ENCODE data around the gene GNG7. TPM values are rescaled to one million over a fixed set of nuclear protein-coding genes. Genes with fewer than 3 reads are reported as not detected.
A peak's percentile ranks its signal among the peaks of the same experiment; 100 is the strongest.
"Not testable (repeated sequence)": the region's sequence is repeated elsewhere in the genome, so short reads cannot be mapped to it uniquely, and the experiment has no call there.

GNG7 gene
- total RNA-seq, 1 experiment from 2014 or later, result not detected

DNA sequence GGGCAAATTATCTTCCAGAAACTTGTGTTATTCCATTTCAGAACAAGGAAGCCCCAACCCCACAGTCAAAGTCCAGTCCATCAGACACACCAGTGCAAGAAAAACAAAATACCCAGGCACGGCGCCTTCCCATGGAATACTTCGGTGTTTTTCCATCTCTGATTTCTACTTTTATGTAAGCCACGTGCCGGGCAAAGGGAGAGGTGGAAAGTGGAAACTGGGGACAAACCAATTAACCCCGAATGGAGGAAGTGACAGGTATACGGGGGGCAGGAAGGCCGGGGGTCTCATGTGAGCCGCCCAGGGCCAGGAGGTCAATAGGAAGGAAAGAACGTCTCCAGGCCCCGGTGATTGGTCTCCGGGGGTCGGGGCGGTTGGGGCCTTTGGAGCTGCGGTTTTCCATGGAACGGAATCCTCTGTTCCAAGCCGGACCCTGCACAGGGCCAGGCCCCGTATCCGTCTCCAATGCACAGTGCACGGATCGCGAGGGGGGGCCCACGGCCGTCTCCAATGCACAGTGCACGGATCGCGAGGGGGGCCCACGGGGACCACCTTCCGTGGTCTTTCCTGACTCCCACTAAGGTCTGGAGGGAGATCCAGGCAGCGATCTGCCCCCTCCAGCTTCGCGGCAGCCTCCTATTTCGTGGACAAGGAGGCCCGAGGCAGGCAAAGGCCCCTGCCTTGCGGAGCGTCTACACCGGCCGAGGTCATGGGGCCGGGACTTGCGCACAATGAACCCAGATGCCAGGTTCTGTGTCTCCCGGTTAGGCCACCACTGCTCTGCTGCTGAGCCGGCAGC lies 146.9 kb downstream of the GNG7 start:
- no peak for DNase-seq (ENCODE audit: low read depth)

DNA sequence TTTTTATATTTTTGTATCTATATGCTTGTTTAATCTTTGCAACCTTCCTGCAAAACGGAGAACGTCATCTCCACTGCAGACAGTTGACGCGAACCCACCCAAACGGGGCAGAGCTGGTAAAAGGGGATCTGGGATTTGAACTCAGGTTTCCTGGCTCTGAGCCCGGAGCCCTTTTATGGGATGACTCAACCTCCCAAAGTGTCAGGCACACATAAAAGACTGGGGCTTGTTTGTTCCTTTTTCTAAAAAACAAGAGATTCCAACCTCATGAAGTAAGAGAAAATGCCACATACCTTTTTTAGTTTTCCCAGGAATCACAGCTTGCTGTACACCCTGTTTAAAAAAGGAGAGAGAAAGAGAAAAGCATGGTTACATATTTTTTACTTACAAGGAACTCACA lies 147.6 kb downstream of the GNG7 start:
- peak; percentile 40 for DNase-seq (ENCODE audit: low read depth)

DNA sequence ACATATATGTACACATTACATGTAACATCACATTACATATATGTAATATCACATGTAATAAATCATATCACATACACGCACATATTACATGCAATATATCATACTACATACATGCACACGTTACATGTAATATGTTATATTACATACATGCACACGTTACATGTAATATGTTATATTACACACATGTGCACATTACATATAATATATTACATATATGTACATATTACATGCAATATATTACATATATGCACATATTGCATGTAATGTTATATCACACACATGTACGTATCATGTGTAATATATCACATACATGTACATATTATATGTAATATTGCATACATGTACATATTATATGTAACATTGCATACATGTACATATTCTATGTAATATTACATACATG lies 149.0 kb downstream of the GNG7 start:
- DNase-seq (ENCODE audit: low read depth), result no peak

DNA sequence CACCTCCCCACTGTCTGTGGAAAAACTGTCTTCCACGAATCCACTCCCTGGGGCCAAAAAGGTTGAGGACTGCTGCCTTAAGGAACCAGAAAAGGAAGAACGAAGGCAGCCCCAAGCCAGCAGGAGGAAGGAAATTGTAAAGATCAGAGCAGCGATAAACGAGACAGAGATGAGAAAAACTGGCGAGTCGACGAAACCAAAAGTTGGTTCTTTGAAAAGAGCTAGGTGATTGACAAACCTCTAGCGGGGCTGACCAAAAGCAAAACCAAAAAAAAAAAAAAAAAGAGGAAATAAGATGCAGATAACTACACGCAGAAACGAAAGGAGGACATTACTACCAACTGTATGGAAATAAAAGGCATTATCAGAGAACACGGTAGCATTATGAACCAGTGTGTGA lies 149.6 kb downstream of the GNG7 start:
- DNase-seq (ENCODE audit: low read depth), result peak; percentile 19

DNA sequence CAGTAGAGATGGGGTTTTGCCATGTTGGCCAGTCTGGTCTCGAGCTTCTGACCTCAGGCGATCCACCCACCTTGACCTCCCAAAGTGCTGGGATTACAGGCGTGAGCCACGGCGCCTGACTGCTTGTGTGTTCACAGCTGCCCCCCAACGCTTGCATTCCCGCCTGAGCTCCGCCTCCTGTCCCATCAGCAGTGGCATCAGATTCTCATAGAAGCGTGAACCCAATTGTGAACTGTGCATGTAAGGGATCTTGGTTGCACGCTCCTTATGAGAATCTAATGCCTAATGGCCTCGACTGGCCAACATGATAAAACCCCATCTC lies 150.7 kb downstream of the GNG7 start:
- no peak for DNase-seq (ENCODE audit: low read depth)

DNA sequence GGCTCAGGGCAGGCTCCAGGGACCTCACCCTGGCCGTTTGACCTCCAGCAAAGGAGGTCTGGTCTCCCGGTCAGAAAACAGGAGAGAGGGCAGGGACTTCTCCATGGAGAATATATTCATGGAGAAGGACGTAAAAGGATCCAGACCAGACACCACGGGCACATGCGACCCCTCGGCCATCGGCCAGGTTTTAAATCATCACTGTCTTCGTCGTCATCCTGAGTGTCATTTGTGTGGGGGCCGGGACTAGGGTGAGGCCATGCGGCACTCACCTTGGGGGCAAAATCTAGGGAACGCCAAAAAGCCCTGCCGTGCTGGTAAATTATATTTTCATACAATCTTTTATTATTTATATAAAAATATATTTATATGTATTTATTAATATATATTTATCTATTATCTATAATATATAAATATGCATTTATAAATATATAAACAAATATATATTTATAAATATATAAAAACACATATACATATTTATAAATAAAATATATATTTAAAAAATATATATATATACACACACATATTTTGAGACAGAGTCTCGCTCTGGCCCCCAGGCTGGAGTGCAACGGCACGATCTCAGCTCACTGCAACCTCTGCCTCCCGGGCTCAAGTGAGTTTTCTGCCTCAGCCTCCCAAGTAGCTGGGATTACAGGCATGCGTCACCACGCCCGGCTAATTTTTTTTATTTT lies 151.2 kb downstream of the GNG7 start:
- DNase-seq (ENCODE audit: low read depth), result no peak

DNA sequence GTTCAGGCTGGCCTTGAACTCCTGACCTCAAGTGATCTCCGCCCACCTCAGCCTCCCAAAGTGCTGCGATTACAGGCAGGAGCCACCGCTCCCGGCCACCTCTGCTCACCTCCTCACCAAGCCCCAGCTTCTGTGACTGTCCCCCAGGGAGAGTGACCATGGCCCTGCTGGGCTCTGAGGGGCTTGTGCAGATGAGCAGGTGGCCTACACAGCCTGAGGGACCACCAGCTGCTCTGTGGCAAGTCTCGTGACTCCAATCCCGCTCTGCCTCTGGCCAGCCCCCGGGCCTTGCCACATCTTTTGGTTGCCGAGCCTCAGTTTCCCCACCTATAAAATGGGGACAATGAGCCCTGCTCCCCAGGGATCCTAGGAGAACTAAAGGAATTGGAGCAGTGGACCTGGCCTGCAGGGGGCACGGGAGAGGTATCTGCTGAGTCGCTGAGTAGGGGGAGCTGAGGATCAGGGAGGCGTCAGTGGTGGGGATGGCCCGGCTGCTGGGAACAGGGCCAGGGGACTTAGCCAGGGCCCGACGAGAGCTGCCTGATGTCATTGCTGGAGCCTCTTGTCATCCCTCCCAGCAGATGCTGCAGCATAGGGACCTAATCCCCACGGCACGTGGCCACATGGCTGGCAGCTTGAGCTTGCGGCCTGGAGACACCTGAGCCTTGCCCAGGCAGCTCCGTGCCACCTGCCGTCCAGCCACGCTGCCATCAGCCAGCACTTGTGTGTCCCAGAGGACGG lies 151.9 kb downstream of the GNG7 start:
- DNase-seq (ENCODE audit: low read depth), result no peak

DNA sequence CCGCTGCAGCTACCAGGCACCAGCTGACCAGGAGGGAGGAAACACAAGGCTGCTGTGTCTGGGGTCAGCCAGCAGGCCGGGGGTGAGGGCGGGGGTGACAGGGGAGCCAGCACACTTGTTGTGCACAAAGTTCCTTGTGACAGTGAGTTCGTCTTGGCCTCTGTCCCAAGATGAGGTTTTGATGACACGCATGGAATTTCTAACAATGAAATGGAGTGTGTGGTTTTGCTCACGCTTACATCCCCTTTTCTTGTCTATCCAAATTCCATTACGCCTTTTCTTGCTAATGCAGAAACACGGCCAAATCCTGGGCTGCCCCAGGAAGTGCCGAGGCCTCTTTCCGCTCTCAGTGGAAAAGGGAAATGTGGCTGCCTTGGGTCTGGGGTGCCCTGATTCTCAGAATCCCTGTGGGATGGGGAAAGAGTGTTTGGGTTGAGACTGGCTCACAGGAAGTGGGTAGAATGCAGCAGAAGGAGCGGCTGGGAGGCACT lies 152.7 kb downstream of the GNG7 start:
- peak; percentile 50 for DNase-seq (ENCODE audit: low read depth)

DNA sequence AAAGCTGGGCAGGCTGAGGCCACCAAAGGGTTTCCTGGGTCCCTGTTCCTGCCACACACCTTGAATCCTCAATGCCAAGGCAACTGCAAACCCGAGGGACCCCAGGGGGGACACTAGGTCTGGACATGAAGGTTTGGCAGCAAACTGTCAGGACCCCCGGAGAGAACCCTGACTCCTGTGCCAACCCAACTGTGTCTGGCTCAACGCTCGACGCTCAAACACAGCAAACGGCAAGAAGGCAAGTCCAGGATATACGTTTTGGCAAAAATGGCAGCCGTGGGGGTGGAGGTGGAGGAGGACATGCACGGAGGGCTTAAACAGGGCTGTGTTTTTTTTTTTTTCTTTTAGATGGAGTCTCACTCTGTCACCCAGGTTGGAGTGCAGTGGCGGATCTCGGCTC lies 153.5 kb downstream of the GNG7 start:
- no peak for DNase-seq (ENCODE audit: low read depth)

DNA sequence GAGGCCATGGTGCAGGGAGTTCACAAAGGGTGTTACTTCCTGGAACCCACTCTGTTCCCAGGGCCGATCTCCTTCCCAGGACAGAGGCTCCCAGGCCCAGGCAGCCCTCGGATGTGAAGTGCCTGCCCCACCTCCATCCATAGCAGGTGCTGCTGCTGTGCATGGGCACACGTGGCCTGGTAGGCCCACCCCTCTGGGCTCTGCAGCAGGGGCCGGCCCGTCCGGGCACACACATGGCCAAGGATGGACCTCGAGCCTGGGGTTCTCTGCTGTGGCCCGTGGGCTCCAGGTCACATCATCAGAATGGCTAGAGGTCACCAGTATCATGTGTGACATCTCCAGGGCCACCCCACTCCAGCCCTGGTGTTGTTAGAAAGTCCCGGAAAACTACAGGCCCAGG lies 154.8 kb downstream of the GNG7 start:
- no peak for DNase-seq (ENCODE audit: low read depth)

DNA sequence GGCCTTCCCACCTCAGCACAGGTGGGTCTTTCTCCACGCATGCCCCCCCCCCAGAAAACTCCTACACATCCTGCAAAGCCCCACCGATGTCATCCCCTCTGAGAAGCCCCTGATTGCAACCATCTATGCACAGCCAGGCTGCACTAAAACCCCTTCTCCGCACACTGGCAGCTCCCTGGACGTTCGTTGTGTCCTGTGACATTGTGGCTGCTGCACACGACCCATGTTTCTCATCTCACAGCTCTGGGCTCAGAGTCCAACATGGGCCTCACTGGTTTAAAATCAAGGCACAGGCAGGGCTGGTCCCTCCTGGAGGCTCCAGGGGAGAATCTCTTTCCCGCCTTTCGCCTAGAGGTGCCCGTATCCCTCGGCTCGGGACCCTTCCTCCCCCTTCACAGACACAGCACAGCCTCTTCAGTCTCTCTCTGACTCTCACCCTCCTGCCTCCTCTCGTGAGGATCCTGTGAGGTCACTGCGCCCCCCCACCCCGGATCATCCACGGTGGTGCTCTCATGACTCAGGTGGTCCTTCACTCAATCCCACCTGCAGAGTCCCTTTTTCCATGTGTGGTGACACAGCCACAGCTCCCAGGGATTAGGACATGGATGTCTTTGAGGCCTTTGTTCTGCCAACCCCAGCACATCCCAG lies 155.3 kb downstream of the GNG7 start:
- no peak for DNase-seq (ENCODE audit: low read depth)

DNA sequence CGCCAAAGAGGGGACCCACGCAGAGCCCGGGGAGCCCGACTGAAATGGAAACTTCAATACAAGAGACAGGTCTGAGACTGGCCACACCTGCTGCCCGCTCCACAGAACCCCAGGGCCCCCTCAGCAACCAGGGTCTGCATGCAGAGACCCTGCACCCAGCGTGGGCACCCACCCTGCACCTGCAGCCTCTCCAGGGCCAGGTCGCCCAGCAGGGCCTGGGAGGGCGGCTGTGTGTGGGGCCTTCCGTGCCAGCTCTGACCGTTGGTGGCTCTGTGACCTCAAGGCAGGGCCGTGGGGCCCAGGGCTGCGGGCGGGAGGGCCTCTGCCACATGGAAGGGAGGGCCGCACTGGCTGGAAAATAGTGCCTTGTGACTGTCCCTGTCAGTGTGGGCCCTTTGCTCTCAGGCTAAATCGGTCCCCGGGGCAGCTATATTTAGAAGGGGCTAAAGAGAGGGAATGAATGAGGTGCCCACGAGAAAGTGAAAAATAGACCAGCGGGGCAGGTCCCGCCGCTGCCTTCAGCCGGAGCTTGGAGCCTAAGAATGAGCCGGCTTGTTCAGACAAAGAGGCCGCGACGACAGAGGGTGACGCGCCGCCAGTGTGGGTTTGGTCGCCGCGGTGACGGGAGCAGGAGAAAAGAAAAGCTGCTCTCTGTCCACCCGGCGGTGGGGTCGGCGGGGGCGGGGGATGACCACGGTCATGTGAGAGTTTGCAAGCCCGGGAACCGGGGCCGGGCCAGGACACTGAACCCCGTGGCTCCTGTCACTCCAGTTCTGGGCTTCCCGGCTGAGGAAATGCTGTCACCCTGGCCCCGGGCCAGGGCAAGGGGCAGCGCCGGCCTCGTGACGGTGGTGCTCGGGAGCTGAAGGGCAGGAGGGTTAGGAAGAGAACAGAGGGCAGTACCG lies 156.1 kb downstream of the GNG7 start:
- no peak for DNase-seq (ENCODE audit: low read depth)

DNA sequence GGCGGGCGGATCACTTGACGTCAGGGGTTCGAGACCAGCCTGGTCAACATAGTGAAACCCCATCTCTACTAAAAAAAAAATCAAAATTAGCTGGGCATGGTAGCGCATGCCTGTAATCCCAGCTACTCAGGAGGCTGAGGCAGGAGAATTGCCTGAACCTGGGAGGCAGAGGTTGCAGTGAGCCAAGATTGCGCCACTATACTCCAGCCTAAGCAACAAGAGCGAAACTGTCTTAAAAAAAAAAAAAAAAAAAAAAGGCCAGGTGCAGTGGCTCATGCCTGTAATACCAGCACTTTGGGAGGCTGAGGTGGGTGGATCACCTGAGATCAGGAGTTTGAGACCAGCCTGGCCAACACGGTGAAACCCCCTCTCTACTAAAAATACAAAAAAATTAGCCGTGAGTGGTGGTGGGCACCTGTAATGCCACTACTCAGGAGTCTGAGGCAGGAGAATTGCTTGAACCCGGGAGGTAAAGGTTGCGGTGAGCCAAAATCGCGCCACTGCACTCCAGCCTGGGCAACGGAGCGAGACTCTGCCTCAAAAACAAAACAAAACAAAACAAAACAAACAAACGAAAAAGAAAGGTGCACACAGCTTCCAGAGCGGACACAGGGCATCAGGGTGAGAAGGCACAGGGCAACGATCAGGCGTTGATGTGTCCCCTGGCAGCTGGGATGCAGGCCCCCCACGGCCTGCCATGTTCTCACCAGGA lies 156.9 kb downstream of the GNG7 start:
- not testable (repeated sequence) for DNase-seq (ENCODE audit: low read depth)

DNA sequence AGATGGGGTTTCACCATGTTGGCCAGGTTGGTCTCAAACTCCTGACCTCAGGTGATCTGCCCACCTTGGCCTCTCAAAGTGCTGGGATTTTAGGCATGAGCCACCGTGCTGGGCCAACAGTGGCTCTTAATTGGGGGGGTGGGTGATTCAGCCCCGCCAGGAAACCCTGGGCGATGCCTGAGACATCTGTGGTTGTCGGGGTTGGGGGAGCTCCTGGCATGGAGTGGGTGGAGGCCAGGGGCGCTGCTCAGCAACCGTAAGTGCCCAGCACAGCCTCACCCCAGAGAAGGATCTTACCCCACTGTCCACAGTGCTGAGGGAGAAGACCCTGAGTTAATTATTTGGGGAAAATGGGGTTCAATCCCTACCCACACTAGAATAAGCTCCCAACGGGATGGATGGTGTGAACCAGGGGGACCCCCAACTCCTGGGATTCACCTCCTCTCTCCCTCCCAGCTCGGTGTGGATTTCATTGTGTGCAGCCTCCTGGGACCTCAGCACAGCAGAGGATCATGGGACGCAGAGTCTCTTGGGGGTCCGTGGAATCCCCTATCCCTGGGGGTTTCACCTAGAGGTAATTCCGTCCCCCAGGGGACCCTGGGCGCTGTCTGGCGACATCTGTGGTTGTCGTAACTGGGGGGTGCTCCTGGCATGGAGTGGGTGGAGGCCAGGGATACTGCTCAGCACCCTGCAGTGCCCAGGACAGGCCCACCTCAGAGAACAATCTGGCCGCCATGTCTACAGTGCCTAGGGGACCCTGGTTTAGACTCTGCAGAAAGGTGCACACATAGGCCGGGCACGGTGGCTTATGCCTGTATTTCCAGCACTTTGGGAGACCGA lies 157.7 kb downstream of the GNG7 start:
- DNase-seq (ENCODE audit: low read depth), result no peak

DNA sequence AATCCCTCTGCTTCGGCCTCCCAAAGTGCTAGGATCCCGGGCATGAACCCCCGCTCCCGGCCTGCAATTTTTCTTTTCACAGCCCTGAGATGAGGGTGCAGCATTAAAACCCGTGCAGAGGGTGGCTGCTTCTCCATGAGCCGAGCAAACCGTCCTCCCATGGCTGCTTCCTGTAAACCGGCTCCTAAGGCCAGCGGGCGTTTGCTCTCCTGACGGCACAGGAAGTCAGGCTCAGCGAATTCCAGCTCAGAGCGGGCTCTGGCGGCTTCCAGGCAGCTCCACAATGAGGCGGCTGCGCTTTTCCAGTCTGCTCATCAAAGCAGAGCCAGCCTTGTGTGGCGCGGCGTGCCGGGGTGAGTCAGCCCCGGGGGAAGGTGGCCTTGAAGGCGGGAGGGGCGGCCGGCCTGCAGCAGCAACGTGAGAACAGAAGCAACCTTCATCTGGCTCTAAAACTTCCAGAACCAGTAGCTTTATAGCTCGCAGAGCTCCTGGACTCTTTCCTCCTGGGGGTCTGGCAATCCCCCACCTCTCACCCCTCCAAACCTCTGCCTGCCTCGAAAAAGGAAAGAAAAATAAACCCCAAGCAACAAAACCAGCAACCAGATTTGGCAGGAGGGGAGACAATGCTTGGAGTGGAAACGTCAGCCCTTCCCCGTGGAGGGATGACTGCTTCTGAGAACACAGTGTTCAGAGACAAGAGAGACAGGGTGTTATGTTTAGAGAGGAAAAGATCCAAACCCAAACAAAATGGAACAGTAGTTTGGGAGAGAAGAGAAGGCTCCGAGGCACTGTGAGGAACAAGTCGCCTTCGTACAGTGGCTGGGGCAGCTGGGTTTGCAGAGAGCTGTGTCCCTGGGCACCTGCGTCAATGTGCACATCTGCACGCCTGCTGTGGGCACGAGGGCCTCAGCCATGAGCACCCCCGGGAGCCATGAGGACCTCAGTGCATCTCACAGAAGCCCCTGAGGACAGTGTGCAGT lies 158.7 kb downstream of the GNG7 start:
- peak; percentile 98 for DNase-seq (ENCODE audit: low read depth)

DNA sequence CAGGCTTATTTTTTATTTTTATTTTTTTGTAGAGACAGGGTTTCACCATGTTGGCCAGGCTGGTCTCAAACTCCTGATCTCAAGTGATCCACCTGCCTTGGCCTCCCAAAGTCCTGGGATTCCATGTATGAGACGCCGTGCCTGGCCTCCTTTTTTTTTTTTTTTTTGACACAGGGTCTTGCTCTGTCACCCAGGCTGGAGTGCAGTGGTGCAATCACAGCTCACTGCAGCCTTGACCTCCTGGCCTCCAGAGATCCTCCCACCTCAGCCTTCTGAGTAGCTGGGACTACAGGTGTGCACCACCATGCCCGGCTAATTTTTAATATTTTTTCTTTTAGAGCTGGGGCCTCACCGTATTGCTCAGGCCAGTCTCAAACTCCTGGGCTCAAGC lies 159.4 kb downstream of the GNG7 start:
- not testable (repeated sequence) for DNase-seq (ENCODE audit: low read depth)

DNA sequence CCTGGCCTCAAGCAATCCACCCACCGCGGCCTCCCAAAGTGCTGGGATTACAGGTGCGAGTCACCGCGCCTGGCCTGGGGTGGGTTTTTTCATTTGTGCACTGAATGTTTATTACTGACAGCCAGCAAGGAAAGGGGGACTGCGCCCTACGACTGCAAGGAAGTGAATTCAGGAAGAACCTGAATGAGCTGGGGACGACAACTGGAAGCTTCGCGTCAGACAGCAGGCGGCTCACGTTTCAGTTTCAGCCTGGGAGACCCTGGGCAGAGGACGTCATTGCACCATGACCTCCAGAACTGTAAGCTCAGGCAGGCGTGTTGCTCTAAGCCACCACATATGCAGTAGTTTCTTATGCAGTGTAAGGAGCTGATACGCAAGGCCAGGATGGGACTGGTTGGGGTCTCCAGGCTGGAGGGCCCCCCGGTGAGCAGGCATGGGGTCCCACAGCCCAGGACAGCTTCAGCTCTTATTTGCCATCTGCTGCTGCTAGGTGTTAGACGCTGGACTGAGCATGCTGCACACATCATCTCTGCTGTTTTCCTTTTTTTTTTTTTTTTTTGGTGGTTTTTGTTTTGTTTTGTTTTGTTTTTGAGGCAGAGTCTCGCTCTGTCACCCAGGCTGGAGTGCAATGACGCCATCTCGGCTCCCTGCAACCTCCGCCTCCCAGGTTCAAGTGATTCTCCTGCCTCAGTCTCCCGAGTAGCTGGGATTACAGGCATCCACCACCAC lies 160.0 kb downstream of the GNG7 start:
- peak; percentile 26 for DNase-seq (ENCODE audit: low read depth)
